Measurements from ENCODE around the gene WDR7. TPM values are rescaled to one million over a fixed set of nuclear protein-coding genes. Genes with fewer than 3 reads are reported as not detected.

Gene WDR7
- total RNA-seq, 1 experiment from 2014 or later, result 7.8 TPM

DNA sequence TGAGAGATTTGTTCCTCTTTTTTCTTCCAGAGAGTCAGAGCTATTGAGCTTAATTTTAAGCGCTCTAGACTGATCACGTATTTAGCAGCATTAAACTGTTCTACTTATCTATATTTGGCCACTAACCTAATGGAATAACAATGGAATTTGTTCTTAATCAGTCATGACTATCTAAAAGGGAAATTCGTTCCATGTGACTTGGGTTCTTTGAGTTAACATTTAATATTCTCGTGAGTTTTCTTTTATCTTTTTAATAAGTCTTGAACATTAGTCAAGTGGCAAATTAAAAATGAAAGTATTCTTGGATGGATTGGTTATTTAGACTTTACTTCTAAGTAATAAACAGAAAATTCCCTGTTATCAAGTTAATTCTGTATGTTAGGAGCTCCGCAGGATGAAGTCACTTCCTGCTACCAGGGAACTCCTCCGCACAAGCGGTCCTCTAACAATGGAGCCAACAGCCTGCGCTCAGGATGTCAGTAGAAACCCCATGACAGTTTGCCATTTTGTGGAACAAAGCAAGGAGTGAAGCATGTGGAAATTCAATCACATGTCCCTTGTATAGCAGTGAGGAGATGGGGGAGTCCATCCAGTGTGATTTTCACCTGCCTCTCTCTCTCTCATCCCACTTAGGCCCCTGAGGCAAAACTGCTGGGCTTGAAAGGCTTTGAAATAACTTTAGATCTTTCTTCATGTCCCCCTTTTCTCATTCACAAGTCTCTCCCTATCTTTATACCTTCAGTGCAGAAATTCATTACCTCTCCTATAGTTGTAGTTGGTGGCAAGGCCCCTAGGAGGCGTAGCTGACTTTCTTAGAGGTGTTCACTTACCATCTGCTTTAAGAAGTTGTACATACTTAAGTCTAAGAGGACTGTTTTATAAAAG lies 138.1 kb downstream of the WDR7 start:
- POLR2A ChIA-PET, result no interaction called here
- H3K9me3 Mint-ChIP-seq (ENCODE audit: unreplicated experiment), result no peaks in the 10 kb centered on the region
- H3K9me3 ChIP-seq, result no peaks in the 10 kb centered on the region
- no peak overlapping the region for H3K27ac Mint-ChIP-seq (ENCODE audit: unreplicated experiment)
- no peak overlapping the region for H3K4me3 Mint-ChIP-seq (ENCODE audit: unreplicated experiment)
- no peaks in the 10 kb centered on the region for H3K27me3 ChIP-seq (replicated peaks; ENCODE audit: control insufficient read depth, insufficient read depth, low read length)
- BruUV-seq (replicated peaks), result no TSS peak
- H3K4me1 Mint-ChIP-seq (ENCODE audit: low read depth, unreplicated experiment), result no peaks in the 10 kb centered on the region
- no peaks in the 10 kb centered on the region for H3K36me3 ChIP-seq (ENCODE audit: control insufficient read depth, insufficient read depth, low read length)
- intact Hi-C loops (cut with micrococcal nuclease; ENCODE audit: unreplicated experiment), result no loop called here
- no peaks in the 10 kb centered on the region for H3K27me3 Mint-ChIP-seq (ENCODE audit: insufficient read depth, unreplicated experiment)
- CTCF ChIA-PET, result no interaction called here
- TF ChIP-seq, protein P1, sequence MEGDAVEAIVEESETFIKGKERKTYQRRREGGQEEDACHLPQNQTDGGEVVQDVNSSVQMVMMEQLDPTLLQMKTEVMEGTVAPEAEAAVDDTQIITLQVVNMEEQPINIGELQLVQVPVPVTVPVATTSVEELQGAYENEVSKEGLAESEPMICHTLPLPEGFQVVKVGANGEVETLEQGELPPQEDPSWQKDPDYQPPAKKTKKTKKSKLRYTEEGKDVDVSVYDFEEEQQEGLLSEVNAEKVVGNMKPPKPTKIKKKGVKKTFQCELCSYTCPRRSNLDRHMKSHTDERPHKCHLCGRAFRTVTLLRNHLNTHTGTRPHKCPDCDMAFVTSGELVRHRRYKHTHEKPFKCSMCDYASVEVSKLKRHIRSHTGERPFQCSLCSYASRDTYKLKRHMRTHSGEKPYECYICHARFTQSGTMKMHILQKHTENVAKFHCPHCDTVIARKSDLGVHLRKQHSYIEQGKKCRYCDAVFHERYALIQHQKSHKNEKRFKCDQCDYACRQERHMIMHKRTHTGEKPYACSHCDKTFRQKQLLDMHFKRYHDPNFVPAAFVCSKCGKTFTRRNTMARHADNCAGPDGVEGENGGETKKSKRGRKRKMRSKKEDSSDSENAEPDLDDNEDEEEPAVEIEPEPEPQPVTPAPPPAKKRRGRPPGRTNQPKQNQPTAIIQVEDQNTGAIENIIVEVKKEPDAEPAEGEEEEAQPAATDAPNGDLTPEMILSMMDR (IDR thresholded peaks at IDR 0.05; ENCODE audit: insufficient read depth in 1 of 2, low read depth in 1 of 2, low read length in 1 of 2, severe bottlenecking in 1 of 2, unreplicated experiment in 1 of 2), result peak; percentile 30 to 63
- H3K4me1 ChIP-seq, result no peaks in the 10 kb centered on the region
- no peak overlapping the region for H3K4me3 ChIP-seq (ENCODE audit: low read depth, low read length)
- peak in 1 of 2 experiments; percentile 27 for DNase-seq
- no peaks in the 10 kb centered on the region for H3K36me3 Mint-ChIP-seq (ENCODE audit: insufficient read depth, unreplicated experiment)

DNA sequence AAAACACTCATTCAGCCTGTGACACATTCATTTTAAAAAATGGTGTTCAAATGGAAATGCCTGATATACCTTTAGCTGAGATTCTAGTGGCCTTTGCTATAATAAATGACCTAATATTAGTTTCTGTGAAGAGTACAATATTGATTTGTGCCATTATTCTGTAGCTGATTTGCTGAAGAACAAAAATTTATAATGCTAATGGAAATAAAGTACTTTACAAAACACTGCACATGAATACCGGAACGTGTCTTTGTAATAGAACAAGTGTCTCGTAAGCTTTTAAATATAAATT lies 138.7 kb downstream of the WDR7 start:
- no peaks in the 10 kb centered on the region for H3K36me3 Mint-ChIP-seq (ENCODE audit: insufficient read depth, unreplicated experiment)

DNA sequence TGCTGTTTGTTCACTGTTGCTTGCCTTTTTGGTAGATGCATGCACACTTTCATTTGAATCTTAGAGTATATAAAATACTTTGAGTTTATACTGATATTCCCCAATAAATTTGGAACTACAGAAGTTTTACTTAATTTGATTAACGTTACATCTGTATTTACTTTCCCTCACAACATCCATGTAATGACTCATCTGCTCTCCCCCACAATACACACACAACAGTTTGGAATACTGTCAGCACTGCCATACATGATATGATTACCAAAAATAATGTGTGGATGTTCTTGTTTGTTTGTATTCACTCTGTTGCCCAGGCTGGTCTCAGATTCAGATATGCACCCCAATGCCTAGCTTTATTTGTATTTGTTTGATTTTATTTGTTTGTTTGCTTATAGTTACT lies 144.2 kb downstream of the WDR7 start:
- Mint-ChIP-seq H3K9me3 (ENCODE audit: unreplicated experiment) (no peaks in the 10 kb centered on the region), H3K4me3 (ENCODE audit: unreplicated experiment) (no peak overlapping the region), H3K27ac (ENCODE audit: unreplicated experiment) (no peak overlapping the region), H3K27me3 (ENCODE audit: insufficient read depth, unreplicated experiment) (no peaks in the 10 kb centered on the region), H3K36me3 (ENCODE audit: insufficient read depth, unreplicated experiment) (no peaks in the 10 kb centered on the region), H3K4me1 (ENCODE audit: low read depth, unreplicated experiment) (no peaks in the 10 kb centered on the region)
- no TSS peak for BruUV-seq (replicated peaks)
- Histone ChIP-seq H3K9me3 (no peaks in the 10 kb centered on the region), H3K36me3 (ENCODE audit: control insufficient read depth, insufficient read depth, low read length) (no peaks in the 10 kb centered on the region), H3K4me3 (ENCODE audit: low read depth, low read length) (no peak overlapping the region), H3K27me3 (replicated peaks; ENCODE audit: control insufficient read depth, insufficient read depth, low read length) (no peaks in the 10 kb centered on the region), H3K4me1 (no peaks in the 10 kb centered on the region)
- TF ChIP-seq, protein P1 (IDR thresholded peaks at IDR 0.05; ENCODE audit: insufficient read depth in 1 of 2, low read depth in 1 of 2, low read length in 1 of 2, severe bottlenecking in 1 of 2, unreplicated experiment in 1 of 2), result no peak
- no peak for DNase-seq
- ChIA-PET CTCF (no interaction called here), POLR2A (no interaction called here)
- intact Hi-C loops (cut with micrococcal nuclease; ENCODE audit: unreplicated experiment), result no loop called here

More for the DNA sequence above, 138.7 kb downstream of the WDR7 start:
- no peaks in the 10 kb centered on the region for H3K9me3 ChIP-seq
- BruUV-seq (replicated peaks), result no TSS peak
- DNase-seq, result no peak
- Mint-ChIP-seq H3K9me3 (ENCODE audit: unreplicated experiment) (no peaks in the 10 kb centered on the region), H3K4me1 (ENCODE audit: low read depth, unreplicated experiment) (no peaks in the 10 kb centered on the region), H3K27ac (ENCODE audit: unreplicated experiment) (no peak overlapping the region), H3K27me3 (ENCODE audit: insufficient read depth, unreplicated experiment) (no peaks in the 10 kb centered on the region), H3K4me3 (ENCODE audit: unreplicated experiment) (no peak overlapping the region)
- no peaks in the 10 kb centered on the region for H3K27me3 ChIP-seq (replicated peaks; ENCODE audit: control insufficient read depth, insufficient read depth, low read length)
- H3K4me1 ChIP-seq, result no peaks in the 10 kb centered on the region
- POLR2A ChIA-PET, result no interaction called here
- intact Hi-C loops (cut with micrococcal nuclease; ENCODE audit: unreplicated experiment), result no loop called here
- H3K36me3 ChIP-seq (ENCODE audit: control insufficient read depth, insufficient read depth, low read length), result no peaks in the 10 kb centered on the region
- CTCF ChIA-PET, result interaction anchor here (0.6 kb wide), 1 partner anchor 231 kb away, joined by 3 read pairs; no protein-coding TSS in a partner anchor
- H3K4me3 ChIP-seq (ENCODE audit: low read depth, low read length), result no peak overlapping the region
- TF ChIP-seq, protein P1 (IDR thresholded peaks at IDR 0.05; ENCODE audit: insufficient read depth in 1 of 2, low read depth in 1 of 2, low read length in 1 of 2, severe bottlenecking in 1 of 2, unreplicated experiment in 1 of 2), result no peak
